ENCODE measurements around the gene MTHFD1. TPM values are rescaled to one million over a fixed set of nuclear protein-coding genes. Genes with fewer than 3 reads are reported as not detected.

The MTHFD1 gene
- total and polyA plus RNA-seq, 9 of the 15 experiments (the other 6 are each of a cell fraction or from before 2014, with no cell fraction given), result 66.7 to 158 (median 90.9) TPM

DNA sequence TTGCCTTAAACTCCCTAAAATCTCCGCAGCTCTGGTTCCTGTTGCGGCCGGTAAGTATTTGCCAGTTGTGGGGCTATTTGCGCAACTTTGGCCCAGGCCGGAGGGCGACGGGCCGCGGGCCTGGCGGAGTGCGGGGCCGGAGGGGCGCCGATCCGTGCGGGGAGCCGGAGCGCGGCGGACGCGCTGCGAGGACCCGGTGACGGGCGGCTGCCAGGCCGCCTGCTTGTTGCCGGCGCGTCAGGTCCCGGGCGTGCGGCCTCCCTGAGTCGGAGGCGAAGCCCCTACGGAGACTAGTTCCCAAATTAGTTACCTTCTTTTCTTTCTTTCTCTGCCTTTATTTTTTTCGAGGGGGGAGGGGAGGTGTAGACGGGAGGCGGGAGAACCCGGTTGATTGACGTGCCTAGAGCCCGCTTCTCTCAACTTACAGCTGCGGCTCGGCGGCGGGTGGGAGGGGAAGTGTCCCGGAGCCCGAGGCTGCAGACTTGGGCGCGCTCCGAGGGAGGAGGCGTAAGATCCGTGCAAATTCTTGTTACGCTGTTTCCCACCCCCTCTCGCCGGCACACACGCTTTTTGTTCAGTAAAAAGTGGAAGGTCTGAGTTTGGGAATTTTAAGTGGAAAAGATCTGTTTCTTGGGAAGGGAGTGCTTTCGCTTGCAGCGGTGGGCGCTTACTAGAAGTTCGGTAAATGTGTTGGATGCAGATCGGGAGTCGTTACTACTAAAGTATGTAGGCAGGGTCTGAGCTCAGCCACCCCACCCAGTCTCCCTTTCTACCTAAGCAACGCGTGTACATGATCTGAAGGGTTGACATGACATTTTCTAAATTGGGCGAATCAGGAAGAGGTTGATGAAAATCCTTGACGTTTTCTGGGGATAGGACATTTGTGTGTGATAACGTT, 117.0 kb downstream of the MTHFD1 start (continued):
- TF ChIP-seq HDAC6 (IDR thresholded peaks at IDR 0.05; ENCODE audit: low read depth, low read length) (no peak), SMARCA5 (IDR thresholded peaks at IDR 0.05) (no peak), PML (IDR thresholded peaks at IDR 0.05; ENCODE audit: low read length) (no peak), ZNF778 (CRISPR knock-in tag; IDR thresholded peaks at IDR 0.05) (no peak), BCL6 (CRISPR knock-in tag; IDR thresholded peaks at IDR 0.05) (no peak), ZNF282 (CRISPR knock-in tag; IDR thresholded peaks at IDR 0.05) (no peak), TRIM28 (IDR thresholded peaks at IDR 0.05) (no peak), ZFP30 (CRISPR knock-in tag; IDR thresholded peaks at IDR 0.05; ENCODE audit: borderline replicate concordance) (no peak), BRD4 (IDR thresholded peaks at IDR 0.05) (no peak), PURB (CRISPR knock-in tag; IDR thresholded peaks at IDR 0.05; ENCODE audit: low read depth) (no peak), GABPA (tag; conservative IDR thresholded peaks at IDR 0.05; ENCODE audit: low read depth) (peak; percentile 51), XRCC3 (IDR thresholded peaks at IDR 0.05) (no peak), MYNN (IDR thresholded peaks at IDR 0.05) (no peak), MYNN (CRISPR knock-in tag; IDR thresholded peaks at IDR 0.05) (no peak), ZNF707 (CRISPR knock-in tag; conservative IDR thresholded peaks at IDR 0.05) (no peak)
- TF ChIP-seq, protein P1, sequence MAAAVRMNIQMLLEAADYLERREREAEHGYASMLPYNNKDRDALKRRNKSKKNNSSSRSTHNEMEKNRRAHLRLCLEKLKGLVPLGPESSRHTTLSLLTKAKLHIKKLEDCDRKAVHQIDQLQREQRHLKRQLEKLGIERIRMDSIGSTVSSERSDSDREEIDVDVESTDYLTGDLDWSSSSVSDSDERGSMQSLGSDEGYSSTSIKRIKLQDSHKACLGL (CRISPR knock-in tag; IDR thresholded peaks at IDR 0.05; ENCODE audit: borderline replicate concordance, poor library complexity, severe bottlenecking), result no peak
- TF ChIP-seq, protein P2, sequence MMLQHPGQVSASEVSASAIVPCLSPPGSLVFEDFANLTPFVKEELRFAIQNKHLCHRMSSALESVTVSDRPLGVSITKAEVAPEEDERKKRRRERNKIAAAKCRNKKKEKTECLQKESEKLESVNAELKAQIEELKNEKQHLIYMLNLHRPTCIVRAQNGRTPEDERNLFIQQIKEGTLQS (IDR thresholded peaks at IDR 0.05), result no peak
- TF ChIP-seq, protein P2 (CRISPR knock-in tag; conservative IDR thresholded peaks at IDR 0.05), result no peak
- TF ChIP-seq, protein P3, sequence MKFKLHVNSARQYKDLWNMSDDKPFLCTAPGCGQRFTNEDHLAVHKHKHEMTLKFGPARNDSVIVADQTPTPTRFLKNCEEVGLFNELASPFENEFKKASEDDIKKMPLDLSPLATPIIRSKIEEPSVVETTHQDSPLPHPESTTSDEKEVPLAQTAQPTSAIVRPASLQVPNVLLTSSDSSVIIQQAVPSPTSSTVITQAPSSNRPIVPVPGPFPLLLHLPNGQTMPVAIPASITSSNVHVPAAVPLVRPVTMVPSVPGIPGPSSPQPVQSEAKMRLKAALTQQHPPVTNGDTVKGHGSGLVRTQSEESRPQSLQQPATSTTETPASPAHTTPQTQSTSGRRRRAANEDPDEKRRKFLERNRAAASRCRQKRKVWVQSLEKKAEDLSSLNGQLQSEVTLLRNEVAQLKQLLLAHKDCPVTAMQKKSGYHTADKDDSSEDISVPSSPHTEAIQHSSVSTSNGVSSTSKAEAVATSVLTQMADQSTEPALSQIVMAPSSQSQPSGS (CRISPR knock-in tag; IDR thresholded peaks at IDR 0.05), result no peak
- TF ChIP-seq, protein P4, sequence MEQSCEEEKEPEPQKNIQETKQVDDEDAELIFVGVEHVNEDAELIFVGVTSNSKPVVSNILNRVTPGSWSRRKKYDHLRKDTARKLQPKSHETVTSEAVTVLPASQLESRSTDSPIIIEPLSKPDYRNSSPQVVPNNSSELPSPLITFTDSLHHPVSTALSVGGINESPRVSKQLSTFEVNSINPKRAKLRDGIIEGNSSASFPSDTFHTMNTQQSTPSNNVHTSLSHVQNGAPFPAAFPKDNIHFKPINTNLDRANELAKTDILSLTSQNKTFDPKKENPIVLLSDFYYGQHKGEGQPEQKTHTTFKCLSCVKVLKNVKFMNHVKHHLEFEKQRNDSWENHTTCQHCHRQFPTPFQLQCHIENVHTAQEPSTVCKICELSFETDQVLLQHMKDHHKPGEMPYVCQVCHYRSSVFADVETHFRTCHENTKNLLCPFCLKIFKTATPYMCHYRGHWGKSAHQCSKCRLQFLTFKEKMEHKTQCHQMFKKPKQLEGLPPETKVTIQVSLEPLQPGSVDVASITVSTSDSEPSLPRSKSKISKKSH (CRISPR knock-in tag; IDR thresholded peaks at IDR 0.05), result no peak
- TF ChIP-seq, protein P5, sequence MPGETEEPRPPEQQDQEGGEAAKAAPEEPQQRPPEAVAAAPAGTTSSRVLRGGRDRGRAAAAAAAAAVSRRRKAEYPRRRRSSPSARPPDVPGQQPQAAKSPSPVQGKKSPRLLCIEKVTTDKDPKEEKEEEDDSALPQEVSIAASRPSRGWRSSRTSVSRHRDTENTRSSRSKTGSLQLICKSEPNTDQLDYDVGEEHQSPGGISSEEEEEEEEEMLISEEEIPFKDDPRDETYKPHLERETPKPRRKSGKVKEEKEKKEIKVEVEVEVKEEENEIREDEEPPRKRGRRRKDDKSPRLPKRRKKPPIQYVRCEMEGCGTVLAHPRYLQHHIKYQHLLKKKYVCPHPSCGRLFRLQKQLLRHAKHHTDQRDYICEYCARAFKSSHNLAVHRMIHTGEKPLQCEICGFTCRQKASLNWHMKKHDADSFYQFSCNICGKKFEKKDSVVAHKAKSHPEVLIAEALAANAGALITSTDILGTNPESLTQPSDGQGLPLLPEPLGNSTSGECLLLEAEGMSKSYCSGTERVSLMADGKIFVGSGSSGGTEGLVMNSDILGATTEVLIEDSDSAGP (CRISPR knock-in tag; IDR thresholded peaks at IDR 0.05), result no peak
- TF ChIP-seq, protein P6, sequence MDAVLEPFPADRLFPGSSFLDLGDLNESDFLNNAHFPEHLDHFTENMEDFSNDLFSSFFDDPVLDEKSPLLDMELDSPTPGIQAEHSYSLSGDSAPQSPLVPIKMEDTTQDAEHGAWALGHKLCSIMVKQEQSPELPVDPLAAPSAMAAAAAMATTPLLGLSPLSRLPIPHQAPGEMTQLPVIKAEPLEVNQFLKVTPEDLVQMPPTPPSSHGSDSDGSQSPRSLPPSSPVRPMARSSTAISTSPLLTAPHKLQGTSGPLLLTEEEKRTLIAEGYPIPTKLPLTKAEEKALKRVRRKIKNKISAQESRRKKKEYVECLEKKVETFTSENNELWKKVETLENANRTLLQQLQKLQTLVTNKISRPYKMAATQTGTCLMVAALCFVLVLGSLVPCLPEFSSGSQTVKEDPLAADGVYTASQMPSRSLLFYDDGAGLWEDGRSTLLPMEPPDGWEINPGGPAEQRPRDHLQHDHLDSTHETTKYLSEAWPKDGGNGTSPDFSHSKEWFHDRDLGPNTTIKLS (IDR thresholded peaks at IDR 0.05; ENCODE audit: borderline replicate concordance, low read depth), result no peak
